Tibial nerve (tissue), 4 donors: ENCODE data around the gene RAB18. TPM values are rescaled to one million over a fixed set of nuclear protein-coding genes. Genes with fewer than 3 reads are reported as not detected.
"Not testable (repeated sequence)": the region's sequence is repeated elsewhere in the genome, so short reads cannot be mapped to it uniquely, and the experiment has no call there.

ENCODE experiments used
- DNase-seq, 2 donors: peaks; one replicate each; pipeline ENCODE4 v3.0.0-alpha.2; 2019; ENCODE audit warnings: low spot score in 2 of 2
- H3K27ac ChIP-seq, 4 donors: fragments of 200-600 bp; sonication (generic) in 3 of 4; one replicate each; pipeline ENCODE4 v1.5.1; 2017 to 2019; ENCODE audit warnings: mild to moderate bottlenecking in 1 of 4
- H3K27me3 ChIP-seq, 2 donors: fragments of 200-600 bp; sonication (generic) in 1 of 2; one replicate each; pipeline versions ENCODE4 v1.5.1 to v1.6.0; 2017 to 2019
- H3K36me3 ChIP-seq, 3 donors: fragments of 200-600 bp; sonication (generic); one replicate each; pipeline ENCODE4 v1.5.1; 2018 to 2019
- H3K4me1 ChIP-seq, 4 donors: fragments of 200-600 bp; sonication (generic) in 3 of 4; one replicate each; pipeline ENCODE4 v1.5.1; 2017 to 2019
- H3K4me3 ChIP-seq, 4 donors: fragments of 200-600 bp; sonication (generic) in 3 of 4; one replicate each; pipeline ENCODE4 v1.5.1; 2017 to 2019; ENCODE audit warnings: mild to moderate bottlenecking in 1 of 4, moderate library complexity in 1 of 4
- H3K9me3 ChIP-seq, 4 donors: fragments of 200-600 bp; sonication (generic) in 3 of 4; one replicate each; pipeline ENCODE4 v1.5.1; 2017 to 2019
- EP300 ChIP-seq, 2 donors: sonication (generic); formaldehyde crosslinking; IDR thresholded peaks; one replicate each; pipeline ENCODE4 v1.6.1; 2017; ENCODE audit warnings: antibody characterized with exemption in 2 of 2, mild to moderate bottlenecking in 1 of 2
- POLR2A ChIP-seq, 2 donors: fragments of 450-650 bp; IDR thresholded peaks; one replicate each; pipeline ENCODE4 v1.6.1; 2017; ENCODE audit warnings: antibody characterized with exemption in 2 of 2, mild to moderate bottlenecking in 2 of 2, moderate library complexity in 2 of 2
- WGBS, 2 donors: methylation state at CpG; one replicate each; pipeline ENCODE4 v1.1.5; 2018; 5-methylcytosine and 5-hydroxymethylcytosine counted together
- total RNA-seq, 4 donors: library from RNA; depleted of rRNA; stranded (reverse); fragments of >200 nt; gene quantifications; one replicate each; pipeline ENCODE4 v1.1.0, GENCODE V29; 2016
- TF ChIP-seq, protein P1 (sequence below), 5 experiments: fragments of 200-600 bp in 3 of 5; fragments of 450-650 bp in 2 of 5; sonication (generic) in 3 of 5; IDR thresholded peaks; one replicate each; pipeline ENCODE4 v1.5.1; 2016 to 2019; ENCODE audit warnings: antibody characterized with exemption in 5 of 5, mild to moderate bottlenecking in 3 of 5, moderate library complexity in 2 of 5

RAB18 gene
- total RNA-seq, 4 donors from 2014 or later, result 20.7 to 33.3 (median 23.2) TPM

DNA sequence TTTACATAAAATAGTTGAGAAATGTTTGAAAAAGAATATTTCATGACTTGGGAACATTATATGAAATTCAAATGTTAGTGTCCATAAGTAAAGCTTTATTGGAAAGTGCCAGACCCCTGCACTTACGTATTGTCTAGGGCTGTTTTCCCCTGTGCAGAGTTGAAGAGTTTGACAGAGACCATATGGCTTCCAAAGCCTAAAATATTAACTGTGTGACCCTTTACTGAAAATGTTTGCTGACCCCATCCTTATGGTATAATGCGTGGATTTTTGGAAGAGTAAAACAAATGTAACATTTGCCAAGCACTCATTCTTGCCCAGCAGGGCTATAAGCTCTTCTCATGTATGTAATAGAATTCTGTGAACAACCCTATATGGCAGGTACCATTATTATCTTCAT, 40.1 kb upstream of the RAB18 start:
- no peak overlapping the region for H3K4me3 ChIP-seq
- no peaks in the 10 kb centered on the region for H3K4me1 ChIP-seq
- H3K27ac ChIP-seq, result no peak overlapping the region
- 45 to 92% methylated on average over 2 of the region's 2 CpGs for WGBS, 2 donors
- H3K36me3 ChIP-seq, result no peaks in the 10 kb centered on the region
- no peaks in the 10 kb centered on the region for H3K27me3 ChIP-seq
- H3K9me3 ChIP-seq, result no peaks in the 10 kb centered on the region
- TF ChIP-seq, protein P1, sequence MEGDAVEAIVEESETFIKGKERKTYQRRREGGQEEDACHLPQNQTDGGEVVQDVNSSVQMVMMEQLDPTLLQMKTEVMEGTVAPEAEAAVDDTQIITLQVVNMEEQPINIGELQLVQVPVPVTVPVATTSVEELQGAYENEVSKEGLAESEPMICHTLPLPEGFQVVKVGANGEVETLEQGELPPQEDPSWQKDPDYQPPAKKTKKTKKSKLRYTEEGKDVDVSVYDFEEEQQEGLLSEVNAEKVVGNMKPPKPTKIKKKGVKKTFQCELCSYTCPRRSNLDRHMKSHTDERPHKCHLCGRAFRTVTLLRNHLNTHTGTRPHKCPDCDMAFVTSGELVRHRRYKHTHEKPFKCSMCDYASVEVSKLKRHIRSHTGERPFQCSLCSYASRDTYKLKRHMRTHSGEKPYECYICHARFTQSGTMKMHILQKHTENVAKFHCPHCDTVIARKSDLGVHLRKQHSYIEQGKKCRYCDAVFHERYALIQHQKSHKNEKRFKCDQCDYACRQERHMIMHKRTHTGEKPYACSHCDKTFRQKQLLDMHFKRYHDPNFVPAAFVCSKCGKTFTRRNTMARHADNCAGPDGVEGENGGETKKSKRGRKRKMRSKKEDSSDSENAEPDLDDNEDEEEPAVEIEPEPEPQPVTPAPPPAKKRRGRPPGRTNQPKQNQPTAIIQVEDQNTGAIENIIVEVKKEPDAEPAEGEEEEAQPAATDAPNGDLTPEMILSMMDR (IDR thresholded peaks at IDR 0.05), result no peak
- TF ChIP-seq EP300 (IDR thresholded peaks at IDR 0.05), result no peak
- no peak for TF ChIP-seq POLR2A (IDR thresholded peaks at IDR 0.05)
- no peak for DNase-seq

DNA sequence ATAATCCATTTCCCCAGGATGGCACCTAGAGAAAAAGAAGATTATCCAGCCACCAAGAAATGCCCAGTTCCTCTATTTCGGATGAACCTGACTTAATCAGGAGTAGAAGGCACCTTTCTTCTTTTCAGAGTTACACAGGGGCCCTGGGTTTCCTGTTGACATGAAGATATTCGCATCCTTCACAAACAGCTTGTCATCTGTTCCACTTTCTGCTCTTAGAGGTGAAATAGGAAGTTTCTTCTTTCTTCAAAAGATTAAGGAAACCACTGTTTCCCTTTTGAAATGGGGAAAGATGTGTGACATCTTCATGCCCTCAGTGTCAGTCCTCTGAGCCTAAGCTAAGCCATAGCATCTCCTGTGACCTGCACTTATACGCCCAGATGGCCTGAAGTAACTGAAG, 39.1 kb upstream of the RAB18 start:
- H3K4me1 ChIP-seq, result no peaks in the 10 kb centered on the region
- WGBS, 2 donors, result 72 to 79% methylated on average over 3 of the region's 3 CpGs
- H3K4me3 ChIP-seq, result no peak overlapping the region
- H3K36me3 ChIP-seq, result no peaks in the 10 kb centered on the region
- H3K27me3 ChIP-seq, result no peaks in the 10 kb centered on the region
- no peak overlapping the region for H3K27ac ChIP-seq
- TF ChIP-seq POLR2A (IDR thresholded peaks at IDR 0.05) (no peak), EP300 (IDR thresholded peaks at IDR 0.05) (no peak)
- TF ChIP-seq, protein P1 (IDR thresholded peaks at IDR 0.05), result no peak
- H3K9me3 ChIP-seq, result no peaks in the 10 kb centered on the region
- DNase-seq, result no peak

DNA sequence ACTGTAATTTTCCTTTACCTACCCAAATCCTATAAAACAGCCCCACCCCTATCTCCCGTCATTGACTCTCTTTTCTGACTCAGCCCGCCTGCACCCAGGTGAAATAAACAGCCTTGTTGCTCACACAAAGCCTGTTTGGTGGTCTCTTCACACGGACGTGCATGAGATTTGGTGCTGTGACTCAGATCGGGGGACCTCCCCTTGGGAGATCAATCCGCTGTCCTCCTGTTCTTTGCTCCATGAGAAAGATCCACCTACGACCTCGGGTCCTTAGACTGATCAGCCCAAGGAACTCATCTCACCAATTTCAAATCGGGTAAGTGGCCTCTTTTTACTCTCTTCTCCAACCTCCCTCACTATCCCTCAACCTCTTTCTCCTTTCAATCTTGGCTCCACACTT, 38.5 kb upstream of the RAB18 start:
- 88 to 89% methylated on average over 8 to 9 of the region's 9 CpGs for WGBS, 2 donors
- not testable (repeated sequence) for H3K36me3 ChIP-seq, DNase-seq, H3K27ac ChIP-seq, H3K27me3 ChIP-seq, H3K4me1 ChIP-seq, H3K9me3 ChIP-seq, H3K4me3 ChIP-seq

DNA sequence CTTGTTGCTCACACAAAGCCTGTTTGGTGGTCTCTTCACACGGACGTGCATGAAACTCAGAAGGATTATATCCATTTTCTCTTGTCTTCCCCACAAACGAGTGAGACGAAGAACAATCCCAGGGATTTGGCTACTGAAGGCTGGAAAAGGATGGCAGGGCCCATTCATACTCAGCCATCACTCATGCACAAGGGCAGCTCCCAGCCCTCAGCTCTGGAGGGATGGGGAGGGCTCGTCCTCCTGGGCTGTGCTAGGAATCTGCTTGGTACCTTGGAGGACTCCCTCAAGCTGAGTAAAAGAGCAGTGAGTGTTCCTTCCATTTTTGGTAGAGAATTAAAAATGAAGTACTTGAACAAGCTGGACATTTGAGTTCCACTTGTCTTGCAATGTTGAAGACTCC, 33.2 kb upstream of the RAB18 start:
- no peak for DNase-seq
- WGBS, 2 donors, result 54 to 69% methylated on average over 5 of the region's 5 CpGs

DNA sequence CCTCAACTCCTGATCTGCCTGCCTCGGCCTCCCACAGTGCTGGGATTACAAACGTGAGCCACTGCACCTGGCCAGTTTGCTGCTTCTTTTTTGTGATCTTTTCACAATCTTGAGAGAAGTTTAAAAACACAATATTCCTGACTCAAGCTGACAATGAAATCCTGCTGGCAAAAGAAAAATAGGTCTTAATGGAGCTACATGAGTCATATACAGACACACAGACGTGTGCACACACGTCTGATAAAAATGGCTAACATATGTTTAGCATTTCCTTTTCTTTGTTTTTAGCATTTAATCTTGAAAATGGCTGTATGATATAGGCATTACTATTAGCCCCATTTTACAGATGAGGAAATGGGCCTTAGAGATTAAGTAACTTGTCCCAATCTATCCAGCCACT, 29.4 kb upstream of the RAB18 start:
- H3K27me3 ChIP-seq, result no peaks in the 10 kb centered on the region

More for the DNA sequence above, 33.2 kb upstream of the RAB18 start:
- Histone ChIP-seq H3K27me3 (no peaks in the 10 kb centered on the region), H3K4me1 (no peaks in the 10 kb centered on the region), H3K4me3 (no peak overlapping the region), H3K9me3 (no peaks in the 10 kb centered on the region), H3K27ac (no peak overlapping the region), H3K36me3 (no peaks in the 10 kb centered on the region)
- TF ChIP-seq EP300 (IDR thresholded peaks at IDR 0.05) (no peak), POLR2A (IDR thresholded peaks at IDR 0.05) (no peak)
- TF ChIP-seq, protein P1 (IDR thresholded peaks at IDR 0.05), result no peak

More for the DNA sequence above, 29.4 kb upstream of the RAB18 start:
- TF ChIP-seq EP300 (IDR thresholded peaks at IDR 0.05) (no peak), POLR2A (IDR thresholded peaks at IDR 0.05) (no peak)
- TF ChIP-seq, protein P1 (IDR thresholded peaks at IDR 0.05), result no peak
- Histone ChIP-seq H3K4me1 (no peaks in the 10 kb centered on the region), H3K4me3 (no peak overlapping the region), H3K9me3 (no peaks in the 10 kb centered on the region), H3K36me3 (no peaks in the 10 kb centered on the region), H3K27ac (no peak overlapping the region)
- no peak for DNase-seq
- WGBS, 2 donors, result 54 to 66% methylated on average over 4 of the region's 4 CpGs
